Brain microvascular endothelial cell (primary cell): ENCODE results near the gene TMEM9B.
"Not testable (repeated sequence)": the region's sequence is repeated elsewhere in the genome, so short reads cannot be mapped to it uniquely, and the experiment has no call there.

Experiments used
- DNase-seq: peaks from one replicate; pipeline ENCODE4 v3.0.0-alpha.2; 2020
- H3K27ac ChIP-seq: fragments of 250-450 bp; sonication (Bioruptor Pico); 2 replicates; pipeline ENCODE4 v1.5.1; 2020; ENCODE audit warnings: mild to moderate bottlenecking, moderate library complexity
- H3K27me3 ChIP-seq: fragments of 250-450 bp; sonication (Bioruptor Pico); replicated peaks from 2 replicates; pipeline ENCODE4 v1.5.1; 2020; ENCODE audit warnings: mild to moderate bottlenecking
- H3K36me3 ChIP-seq: fragments of 250-450 bp; sonication (Bioruptor Pico); replicated peaks from 2 replicates; pipeline ENCODE4 v1.5.1; 2020; ENCODE audit warnings: mild to moderate bottlenecking
- H3K4me3 ChIP-seq: 2 replicates; pipeline ENCODE4 v1.5.1; 2011; ENCODE audit warnings: low read depth, mild to moderate bottlenecking, control low read depth, low read length, moderate library complexity
- CTCF ChIP-seq: IDR thresholded peaks from 2 replicates; pipeline ENCODE4 v1.5.1; 2011; ENCODE audit warnings: low read depth, mild to moderate bottlenecking, moderate library complexity, low read length, control low read depth, inconsistent platforms; ENCODE audit errors: missing control alignments
- in situ Hi-C: cut with HindIII; loops from 2 replicates; pipeline ENCODE4 v1.10.0; 2017; ENCODE audit warnings: low sequenced_read_pairs, low pct_ligation_motif_present

Gene TMEM9B

GRCh38 chr11:8937659-8938058, 26.6 kb downstream of the TMEM9B start:
- TF ChIP-seq CTCF: no peak
- in situ Hi-C loops: no loop called here
- no peak overlapping the region for H3K27ac ChIP-seq
- DNase-seq: no peak
- no peaks in the 10 kb centered on the region for H3K36me3 ChIP-seq
- H3K27me3 ChIP-seq: no peaks in the 10 kb centered on the region
- no peak overlapping the region for H3K4me3 ChIP-seq

- Histone ChIP-seq H3K4me3 (no peak overlapping the region), H3K27me3 (no peaks in the 10 kb centered on the region), H3K27ac (no peak overlapping the region), H3K36me3 (no peaks in the 10 kb centered on the region)
- DNase-seq: no peak
- TF ChIP-seq CTCF: no peak
- in situ Hi-C loops: no loop called here
Measured at GRCh38 chr11:8937159-8937558, 27.1 kb downstream of the TMEM9B start.

DNA sequence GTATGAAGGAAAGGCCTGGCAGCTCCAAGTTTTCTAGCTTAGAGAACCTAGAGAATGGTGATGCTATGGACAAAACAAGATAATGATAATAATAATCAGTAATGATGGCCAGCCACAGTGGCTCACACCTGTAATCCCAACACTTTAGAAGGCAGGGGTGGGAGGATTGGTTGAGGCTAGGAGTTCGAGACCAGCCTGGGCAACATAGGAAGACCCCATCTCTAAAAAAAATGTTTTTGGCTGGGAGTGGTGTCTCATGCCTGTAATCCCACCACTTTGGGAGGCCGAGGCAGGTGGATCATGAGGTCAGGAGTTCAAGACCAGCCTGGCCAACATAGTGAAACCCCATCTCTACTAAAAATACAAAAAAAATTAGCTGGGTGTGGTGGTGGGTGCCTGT, 28.5 kb downstream of the TMEM9B start:
- H3K4me3 ChIP-seq, H3K27me3 ChIP-seq, H3K27ac ChIP-seq, DNase-seq, H3K36me3 ChIP-seq, in situ Hi-C loops: not testable (repeated sequence)

DNA sequence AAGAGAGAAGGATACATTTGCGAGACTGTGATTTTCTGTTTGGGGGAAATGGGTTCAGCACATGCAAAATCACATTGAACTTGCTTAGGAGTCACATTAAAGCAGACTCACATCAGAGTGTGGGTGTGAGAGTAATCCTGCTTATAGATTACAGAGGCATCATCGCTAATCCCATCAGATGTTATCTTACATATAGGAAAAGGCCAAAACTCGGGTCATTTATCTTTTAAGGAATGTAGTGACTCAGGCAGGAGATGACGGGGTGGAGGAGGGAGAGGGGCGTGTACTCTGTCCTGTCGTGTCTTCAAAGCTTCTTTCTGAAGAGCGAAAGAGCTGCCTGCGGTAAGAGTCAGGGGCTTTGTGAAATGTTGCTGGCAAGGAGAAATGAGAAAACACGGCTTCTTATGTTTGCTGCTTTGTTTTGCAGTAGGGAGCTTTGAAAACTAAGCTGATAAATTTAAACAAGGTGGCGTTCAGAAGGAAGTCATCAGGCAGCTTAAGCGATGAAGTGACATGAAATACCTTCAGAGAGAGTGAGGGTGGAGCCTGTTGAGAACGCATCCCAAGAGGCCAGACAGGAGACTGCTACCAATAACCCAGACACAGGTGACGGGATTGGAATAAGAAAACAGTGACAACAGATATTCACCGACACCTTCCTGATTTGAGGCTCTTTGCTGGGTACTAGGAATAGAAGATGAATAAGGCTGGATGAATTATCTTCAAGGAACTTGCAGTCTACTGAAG, 29.3 kb downstream of the TMEM9B start:
- in situ Hi-C loops: no loop called here
- Histone ChIP-seq H3K4me3 (no peak overlapping the region), H3K27ac (peak overlapping the region; percentile 45), H3K27me3 (no peaks in the 10 kb centered on the region), H3K36me3 (no peaks in the 10 kb centered on the region)
- peak; percentile 88 for DNase-seq
- no peak for TF ChIP-seq CTCF

DNA sequence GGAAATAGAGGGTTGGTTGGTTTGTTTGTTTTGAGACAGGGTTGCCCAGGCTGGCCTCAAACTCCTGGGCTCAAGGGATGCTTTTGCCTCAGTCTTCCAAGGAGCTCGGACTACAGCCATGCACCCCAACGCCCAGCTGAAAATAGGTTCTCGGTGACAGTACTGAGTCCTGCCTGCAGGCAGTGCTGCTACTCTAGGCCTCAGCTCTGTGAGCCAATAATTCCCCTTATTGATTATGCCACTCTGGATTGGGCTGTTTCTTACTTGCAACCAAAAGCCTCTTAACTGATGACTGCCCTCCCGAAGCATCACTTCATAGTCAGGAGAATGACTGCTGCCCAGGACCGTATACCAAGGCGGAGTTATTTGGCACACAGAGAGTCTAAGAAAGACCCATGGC, 30.3 kb downstream of the TMEM9B start:
- H3K4me3 ChIP-seq: no peak overlapping the region
- no peaks in the 10 kb centered on the region for H3K36me3 ChIP-seq
- in situ Hi-C loops: no loop called here
- DNase-seq: no peak
- H3K27ac ChIP-seq: no peak overlapping the region
- TF ChIP-seq CTCF: peak; percentile 33
- H3K27me3 ChIP-seq: no peaks in the 10 kb centered on the region

- no peak for TF ChIP-seq CTCF
- DNase-seq: no peak
- H3K36me3 ChIP-seq: no peaks in the 10 kb centered on the region
- H3K27me3 ChIP-seq: no peaks in the 10 kb centered on the region
- no peak within 1 kb of the TSS for H3K4me3 ChIP-seq
- in situ Hi-C loops: no loop called here
- no peak within 1 kb of the TSS for H3K27ac ChIP-seq
Measured at GRCh38 chr11:8932564-8933180, 31.6 kb downstream of the TMEM9B start, which contains the start of gene C11orf16. C11orf16 (minus strand) TSS chr11:8932947; CDS start chr11:8932308, 639 bp downstream.
